Measurements from ENCODE around the gene PDE8B.

DNA sequence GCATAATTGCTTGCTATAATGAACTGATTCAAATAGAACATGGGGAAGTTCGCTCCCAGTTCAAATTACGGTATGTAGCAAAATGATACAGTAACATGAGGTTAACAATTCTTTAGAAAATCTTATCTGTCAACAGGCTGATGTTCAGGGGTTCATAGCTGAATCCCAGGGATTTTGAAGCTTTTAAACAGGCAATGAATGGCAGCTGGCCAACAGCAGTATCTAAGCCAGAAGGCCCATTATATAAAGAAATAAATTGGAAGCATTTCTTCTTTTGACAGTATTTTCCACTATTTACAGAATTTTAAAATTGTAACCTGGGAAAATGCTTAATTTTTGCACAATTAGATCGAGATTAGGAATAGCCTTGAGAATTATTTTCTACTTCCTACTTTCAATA, 126.8 kb downstream of the PDE8B start:
- TF ChIP-seq, protein P1, sequence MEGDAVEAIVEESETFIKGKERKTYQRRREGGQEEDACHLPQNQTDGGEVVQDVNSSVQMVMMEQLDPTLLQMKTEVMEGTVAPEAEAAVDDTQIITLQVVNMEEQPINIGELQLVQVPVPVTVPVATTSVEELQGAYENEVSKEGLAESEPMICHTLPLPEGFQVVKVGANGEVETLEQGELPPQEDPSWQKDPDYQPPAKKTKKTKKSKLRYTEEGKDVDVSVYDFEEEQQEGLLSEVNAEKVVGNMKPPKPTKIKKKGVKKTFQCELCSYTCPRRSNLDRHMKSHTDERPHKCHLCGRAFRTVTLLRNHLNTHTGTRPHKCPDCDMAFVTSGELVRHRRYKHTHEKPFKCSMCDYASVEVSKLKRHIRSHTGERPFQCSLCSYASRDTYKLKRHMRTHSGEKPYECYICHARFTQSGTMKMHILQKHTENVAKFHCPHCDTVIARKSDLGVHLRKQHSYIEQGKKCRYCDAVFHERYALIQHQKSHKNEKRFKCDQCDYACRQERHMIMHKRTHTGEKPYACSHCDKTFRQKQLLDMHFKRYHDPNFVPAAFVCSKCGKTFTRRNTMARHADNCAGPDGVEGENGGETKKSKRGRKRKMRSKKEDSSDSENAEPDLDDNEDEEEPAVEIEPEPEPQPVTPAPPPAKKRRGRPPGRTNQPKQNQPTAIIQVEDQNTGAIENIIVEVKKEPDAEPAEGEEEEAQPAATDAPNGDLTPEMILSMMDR (IDR thresholded peaks at IDR 0.05; ENCODE audit: borderline replicate concordance, extremely low read depth, low read length, poor library complexity, severe bottlenecking), result no peak
- no peak for TF ChIP-seq EZH2 (IDR thresholded peaks at IDR 0.05; ENCODE audit: borderline replicate concordance, low read depth, low read length, severe bottlenecking)
